Left cardiac atrium (tissue), 4 donors: ENCODE measurements around the gene IGSF11. TPM values are rescaled to one million over a fixed set of nuclear protein-coding genes. Genes with fewer than 3 reads are reported as not detected.
"Not testable (repeated sequence)": the region's sequence is repeated elsewhere in the genome, so short reads cannot be mapped to it uniquely, and the experiment has no call there.

Source experiments
- ATAC-seq, 2 donors: fragments of 200-7000 bp; cut with Tn5 transposase; one replicate each; pipeline ENCODE4 v1.9.1; 2020; ENCODE audit warnings: mild to moderate bottlenecking in 2 of 2, moderate library complexity in 2 of 2
- DNase-seq: peaks from one replicate; pipeline ENCODE4 v3.0.0-alpha.2; 2020
- intact Hi-C, 2 donors: fragments of 100-400 bp; cut with DNase I; formaldehyde crosslinking; loops; one replicate each; pipeline versions ENCODE4 v1.14.1 to v1.15.1; 2022 to 2023
- total RNA-seq, 2 donors: library from RNA; stranded (reverse); fragmentation: NEBNext Ultra II Directional; extraction: Animal tissue kit (Norgen Biotek cat#: 25700); gene quantifications; one replicate each; pipeline ENCODE4 v1.2.1, GENCODE V29; 2021
- donor health status: DM: no; HTN: yes; CAD: no.
- donor health status: DM: no; HTN: yes; CAD: no; lungs with severe emphysema.
- donor health status: DM: yes; HTN: yes; CAD: no.
- donor health status: Dilated cardiomyopathy.

The IGSF11 gene
- total RNA-seq, 2 donors from 2014 or later: 2.2 to 2.7 TPM

- DNase-seq (no peak), ATAC-seq (no peak)
- intact Hi-C loops: no loop called here
These were observed 124.3 kb downstream of the IGSF11 start for GRCh38 chr3:118910332-118910731.

DNA sequence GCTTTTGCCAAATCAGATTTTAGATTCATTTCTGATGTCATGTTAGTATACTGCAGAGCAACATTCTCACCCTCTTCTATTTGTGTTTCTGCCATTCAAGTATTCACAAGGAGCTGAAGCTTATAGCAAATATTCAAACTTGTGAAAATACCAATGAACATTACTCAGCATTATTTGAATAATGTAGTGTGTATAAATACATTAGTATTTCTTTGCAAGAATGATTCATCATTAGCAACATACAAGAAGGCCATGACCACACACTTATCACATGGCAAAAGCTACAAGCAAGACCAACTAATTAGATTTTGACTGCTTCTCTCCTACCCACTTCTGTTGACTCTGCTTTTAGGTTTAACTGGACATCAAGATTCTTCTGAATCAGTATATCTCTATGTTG is 124.9 kb downstream of the IGSF11 start:
- intact Hi-C loops: no loop called here
- no peak for ATAC-seq
- DNase-seq: no peak

DNA sequence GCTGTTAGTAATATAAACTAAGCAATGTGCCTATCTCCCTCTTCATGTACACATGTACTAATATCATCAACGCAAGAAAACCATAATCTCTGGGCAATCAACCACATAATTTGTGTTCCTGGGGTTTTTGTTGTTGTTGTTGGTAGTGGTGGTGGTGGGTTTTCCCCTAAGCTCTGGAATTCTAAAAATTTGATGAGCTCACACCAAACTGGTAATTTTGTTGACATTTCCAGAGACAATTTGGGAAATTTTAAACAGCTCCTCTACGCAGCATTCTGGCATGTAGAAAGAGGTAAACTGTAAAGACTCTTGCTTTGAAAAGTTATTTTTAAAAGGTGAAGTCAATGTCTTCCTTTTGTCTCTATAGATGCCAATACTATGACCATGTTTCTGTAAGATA is 126.7 kb downstream of the IGSF11 start:
- DNase-seq (no peak), ATAC-seq (no peak)
- intact Hi-C loops: no loop called here

- DNase-seq: no peak
- intact Hi-C loops: no loop called here
- ATAC-seq: no peak
These were observed 133.7 kb downstream of the IGSF11 start for GRCh38 chr3:118900737-118901525.

GRCh38 chr3:118890206-118890605 is 144.4 kb downstream of the IGSF11 start:
- DNase-seq: no peak
- intact Hi-C loops: no loop called here
- ATAC-seq: no peak

DNA sequence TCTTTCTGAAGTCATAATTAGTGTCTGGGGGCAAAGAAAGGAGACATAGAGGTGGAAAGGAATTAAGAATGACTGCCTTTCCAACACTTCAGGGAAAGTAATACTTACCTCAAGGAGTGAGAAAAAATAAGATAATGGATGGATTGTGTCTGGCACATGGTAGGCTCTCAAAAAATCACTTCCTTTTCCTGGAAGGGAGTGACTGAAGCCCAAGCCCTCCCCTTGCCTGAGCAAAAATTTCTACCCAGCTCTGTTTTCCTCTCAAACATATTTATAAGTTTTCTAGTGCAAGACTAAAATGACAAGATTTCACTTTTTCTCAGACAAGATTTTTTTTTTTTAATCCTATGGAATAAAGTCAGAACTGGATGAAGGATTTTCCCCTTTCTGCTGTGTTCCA is 145.0 kb downstream of the IGSF11 start:
- DNase-seq (no peak), ATAC-seq (no peak)
- intact Hi-C loops: no loop called here

GRCh38 chr3:118886708-118887107 is 147.9 kb downstream of the IGSF11 start:
- ATAC-seq (no peak), DNase-seq (no peak)
- intact Hi-C loops: no loop called here

GRCh38 chr3:118884748-118885206 is 149.9 kb downstream of the IGSF11 start:
- intact Hi-C loops: loop anchor here in 1 of 2 donors (1.0 kb wide), 1 partner anchor 150 kb away; the partner anchor contains the start of gene IGSF11
- peak; percentile 76 for DNase-seq
- peak; percentile 87 to 89 for ATAC-seq

GRCh38 chr3:118882353-118882947 is 152.2 kb downstream of the IGSF11 start:
- intact Hi-C loops: loop anchor here (1.0 to 2.0 kb wide), 2 partner anchors 152 to 217 kb away; partner anchors contain the start of gene IGSF11 (in 1 of the 2)
- DNase-seq (peak; percentile 66), ATAC-seq (peak; percentile 67 to 76)

- DNase-seq (no peak), ATAC-seq (no peak)
- intact Hi-C loops: no loop called here
These were observed 166.6 kb downstream of the IGSF11 start for GRCh38 chr3:118868051-118868450.

- ATAC-seq (no peak), DNase-seq (no peak)
- intact Hi-C loops: no loop called here
These were observed 170.8 kb downstream of the IGSF11 start for GRCh38 chr3:118863731-118864322.

- intact Hi-C loops: no loop called here
- DNase-seq (no peak), ATAC-seq (no peak)
These were observed 174.7 kb downstream of the IGSF11 start for GRCh38 chr3:118859950-118860349.

GRCh38 chr3:118851466-118852193 is 183.0 kb downstream of the IGSF11 start:
- intact Hi-C loops, DNase-seq, ATAC-seq: not testable (repeated sequence)

DNA sequence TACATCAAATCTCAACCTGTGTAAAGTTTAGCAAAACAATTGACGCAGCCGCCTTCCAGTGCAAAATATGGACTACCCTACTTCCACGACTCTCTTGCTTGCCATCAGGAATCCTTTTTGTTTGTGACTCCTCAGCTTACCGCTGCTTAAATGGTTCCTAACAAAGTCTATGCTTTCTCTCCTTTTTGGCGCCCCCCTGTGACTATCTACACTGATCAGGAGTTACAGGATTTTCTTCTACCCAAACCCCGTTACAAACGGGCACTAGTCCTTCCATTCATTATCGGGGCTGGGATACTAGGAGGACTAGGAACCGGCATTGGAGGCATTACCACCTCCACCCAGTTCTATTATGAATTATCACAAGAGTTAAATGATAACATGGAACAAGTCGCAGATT is 184.0 kb downstream of the IGSF11 start:
- no peak for ATAC-seq
- intact Hi-C loops: no loop called here
- no peak for DNase-seq

Other genes starting within 250 kb of the IGSF11 start
- gene TEX55, start 111.3 kb upstream of the IGSF11 start, total RNA-seq: not detected
- 1 to 10 TPM; 1.1 to 4.3 TPM for gene UPK1B, start 138.8 kb upstream of the IGSF11 start, total RNA-seq
- 10 to 100 TPM; 13.3 to 15.9 TPM for gene B4GALT4, start 206.0 kb upstream of the IGSF11 start, total RNA-seq